Medulla oblongata (tissue), 1 donor: ENCODE results near the gene PCTP.

Experiments used
- DNase-seq: peaks from one replicate; pipeline ENCODE4 v3.0.0-alpha.2; 2015; ENCODE audit errors: extremely low spot score

Gene PCTP

DNA sequence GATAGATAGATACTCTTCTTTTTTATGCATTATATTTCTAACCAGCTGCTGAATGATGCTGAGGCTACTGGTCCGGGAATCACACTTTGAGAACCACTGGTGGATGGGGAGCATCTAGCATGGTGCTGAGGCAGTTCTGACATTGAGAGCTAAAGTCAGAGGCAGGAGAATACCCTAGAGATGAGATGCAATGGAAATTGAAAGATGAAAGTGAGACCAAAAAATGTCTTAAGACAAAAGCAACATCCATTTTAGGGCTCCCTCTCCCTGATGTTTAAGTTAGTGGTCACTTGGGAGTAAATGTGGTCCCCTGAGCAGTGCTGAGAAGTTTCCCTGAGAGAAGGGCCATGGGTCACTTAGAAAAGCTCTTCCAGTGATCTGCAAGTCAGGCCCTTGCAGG is 6.8 kb downstream of the PCTP start:
- DNase-seq: no peak

DNA sequence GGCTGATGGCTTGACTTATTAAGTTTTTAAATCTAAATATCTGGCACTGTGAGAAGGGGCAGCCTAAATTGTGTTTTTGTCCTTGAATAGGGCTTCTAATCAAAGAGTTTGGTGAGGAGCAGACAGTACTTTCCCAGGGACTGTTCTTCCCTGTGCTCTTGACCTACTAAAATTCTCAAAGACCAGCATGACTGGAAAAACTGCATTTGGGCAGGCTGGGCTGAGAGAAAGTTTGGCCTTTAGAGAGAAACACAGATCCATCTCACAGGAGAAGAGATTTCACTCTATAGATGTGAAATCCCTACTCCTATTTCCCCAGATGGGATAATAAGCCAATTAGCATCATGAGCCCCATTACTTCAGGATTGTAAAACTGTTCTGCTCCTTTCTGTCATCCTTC is 7.3 kb downstream of the PCTP start:
- DNase-seq: no peak

DNA sequence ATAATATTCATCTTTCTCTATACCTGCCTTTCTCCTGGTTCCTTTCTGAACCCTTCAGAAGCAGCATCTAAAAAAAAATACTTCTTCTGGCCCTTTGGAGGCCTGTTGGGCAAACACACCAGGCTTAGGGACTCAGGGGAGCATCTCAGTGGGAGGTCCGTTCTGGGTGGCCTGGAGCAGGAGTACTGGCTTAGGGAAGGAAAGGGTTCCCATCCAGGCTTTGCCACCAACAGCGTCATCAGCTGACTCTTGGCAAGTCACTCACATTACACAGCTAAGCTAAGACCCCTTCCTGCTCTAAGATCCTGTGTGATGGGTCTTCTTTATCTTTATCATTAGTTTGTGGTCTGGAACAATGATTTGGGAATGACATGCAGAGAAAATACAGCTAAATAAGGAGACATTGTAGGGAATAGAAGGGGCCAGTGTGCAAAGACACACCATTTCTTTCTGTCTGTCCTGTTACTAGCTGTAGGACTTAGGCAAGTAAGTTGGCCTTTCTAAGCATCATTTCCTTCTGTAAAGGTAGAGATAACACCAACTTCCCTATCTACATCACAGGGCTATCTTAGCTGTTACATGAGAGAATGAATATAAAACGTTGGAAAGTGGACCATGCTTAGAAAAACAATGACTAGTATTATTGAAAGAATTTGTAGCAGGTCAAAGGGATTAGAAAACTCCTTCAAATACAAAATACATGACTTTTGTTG is 9.9 kb downstream of the PCTP start:
- no peak for DNase-seq

DNA sequence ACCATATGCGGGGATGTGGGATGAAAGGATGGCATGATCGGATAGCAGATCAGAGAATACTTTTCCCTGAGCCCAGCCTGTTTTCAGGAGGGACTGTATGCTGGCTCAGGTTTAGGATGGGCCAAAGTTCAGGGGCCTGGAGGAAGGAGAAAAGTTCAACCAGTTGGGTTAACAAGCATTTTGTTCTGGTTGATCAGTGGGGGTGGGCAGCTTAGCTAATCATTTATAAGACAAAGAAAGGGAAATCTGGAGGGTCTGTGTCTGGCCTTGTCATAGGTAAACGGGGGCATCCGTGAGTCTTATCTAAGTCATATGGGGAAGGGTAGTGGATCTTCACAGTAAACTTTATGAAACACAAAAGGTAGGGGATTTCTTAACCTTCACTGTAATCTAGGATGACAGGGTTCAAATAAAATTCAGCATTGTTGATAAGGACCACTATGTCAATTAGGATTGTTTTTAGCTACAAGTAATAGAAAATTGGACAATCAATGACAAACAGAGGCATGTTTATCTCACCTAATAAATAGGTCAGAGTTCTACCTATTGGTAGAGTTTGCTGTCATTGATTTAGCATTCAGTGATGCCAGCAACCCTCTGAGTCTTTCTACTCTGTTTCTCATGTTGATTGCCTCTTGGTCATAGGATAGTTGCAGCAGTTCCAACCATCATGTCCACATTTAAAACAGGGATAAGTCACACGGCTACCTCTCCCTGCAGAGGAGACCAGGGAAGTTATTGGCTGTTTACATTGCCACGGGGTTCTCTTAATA is 11.4 kb downstream of the PCTP start:
- no peak for DNase-seq

DNA sequence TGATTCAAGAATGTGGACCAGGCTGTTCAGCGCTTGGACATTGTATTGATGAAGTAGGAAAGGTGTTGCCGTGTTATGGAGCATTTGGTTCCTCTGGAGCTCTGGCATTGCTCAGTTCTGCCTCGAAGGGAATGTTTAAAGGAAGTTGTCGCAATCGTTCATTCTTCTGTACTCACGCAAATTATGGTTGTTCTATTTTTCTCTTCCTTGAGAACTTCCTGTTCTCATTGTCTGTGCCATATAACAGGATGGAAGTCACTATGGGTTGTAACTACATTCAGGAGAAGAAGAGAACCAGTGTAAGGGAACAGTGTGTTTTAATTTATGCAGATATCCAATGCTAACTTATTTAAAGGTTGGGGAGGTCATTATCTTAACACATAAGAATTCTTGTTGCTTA is 13.0 kb downstream of the PCTP start:
- DNase-seq: no peak

DNA sequence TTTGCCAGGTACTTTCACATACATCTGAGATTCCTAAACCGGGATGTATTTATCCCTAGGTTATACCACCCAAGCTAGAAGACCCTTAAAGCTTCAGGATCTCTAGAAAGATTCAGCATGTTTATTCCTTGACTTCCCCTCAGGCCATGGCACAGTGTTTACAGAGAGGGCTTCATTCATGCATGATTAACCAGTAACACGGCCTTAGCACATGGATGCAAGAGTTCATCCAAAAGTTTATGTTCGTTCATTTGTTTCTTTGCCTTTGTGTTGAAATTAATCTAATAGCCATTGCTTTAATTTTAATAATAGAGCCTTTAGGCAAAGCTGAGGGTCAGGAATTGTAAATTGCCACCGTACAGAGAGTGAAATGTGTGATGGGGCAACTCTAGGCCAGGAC is 13.8 kb downstream of the PCTP start:
- DNase-seq: no peak

DNA sequence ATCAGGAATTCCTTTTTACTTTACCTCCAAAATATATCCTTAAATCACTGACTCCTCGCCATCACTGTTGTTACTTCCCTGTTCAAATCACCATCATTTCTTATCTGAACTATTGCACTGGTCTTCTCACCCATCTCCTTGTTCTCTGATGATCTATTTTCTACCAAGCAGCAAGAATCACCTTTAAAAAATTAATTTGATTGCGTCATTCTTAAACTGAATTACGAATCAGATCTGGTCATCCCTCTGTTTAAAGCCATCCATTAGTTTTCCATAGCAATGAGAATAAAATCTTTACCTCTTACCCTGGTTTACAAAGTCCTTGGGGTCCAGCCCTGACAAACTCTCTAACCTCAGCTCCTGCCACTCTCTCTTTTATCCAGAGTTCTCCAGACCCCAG is 14.6 kb downstream of the PCTP start:
- DNase-seq: no peak

DNA sequence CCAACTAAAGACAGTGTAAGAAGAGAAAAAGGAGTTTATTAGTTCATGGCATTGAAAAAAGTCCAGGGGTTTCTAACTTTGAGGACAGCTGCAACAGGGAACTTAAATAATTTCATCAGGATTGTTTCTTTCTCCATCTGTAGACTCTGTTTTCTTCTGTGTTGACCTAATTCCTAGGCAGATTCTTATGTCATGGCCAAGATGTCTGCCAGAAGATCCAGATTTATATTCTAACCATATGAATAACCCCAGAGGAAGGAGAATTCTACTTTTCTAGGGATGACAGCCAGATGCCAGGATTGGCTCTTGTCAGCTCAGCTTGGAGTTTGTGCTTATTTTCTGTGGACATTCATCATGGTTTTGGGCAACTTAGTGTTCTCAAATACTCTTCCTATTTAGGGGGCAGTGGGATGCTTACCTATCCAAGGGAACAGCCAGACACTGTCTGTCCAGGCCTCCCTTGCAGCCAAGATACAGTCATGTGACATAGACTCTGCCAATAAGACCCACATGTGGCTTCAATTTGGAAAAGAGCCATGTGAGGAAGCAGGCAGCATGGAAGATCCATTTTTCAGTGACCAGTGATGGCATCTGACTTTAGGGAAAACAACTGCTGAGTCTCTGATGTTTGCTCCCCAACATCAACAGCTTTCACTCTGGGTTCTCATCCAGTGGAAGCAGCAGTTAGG is 18.2 kb downstream of the PCTP start:
- peak; percentile 18 for DNase-seq

DNA sequence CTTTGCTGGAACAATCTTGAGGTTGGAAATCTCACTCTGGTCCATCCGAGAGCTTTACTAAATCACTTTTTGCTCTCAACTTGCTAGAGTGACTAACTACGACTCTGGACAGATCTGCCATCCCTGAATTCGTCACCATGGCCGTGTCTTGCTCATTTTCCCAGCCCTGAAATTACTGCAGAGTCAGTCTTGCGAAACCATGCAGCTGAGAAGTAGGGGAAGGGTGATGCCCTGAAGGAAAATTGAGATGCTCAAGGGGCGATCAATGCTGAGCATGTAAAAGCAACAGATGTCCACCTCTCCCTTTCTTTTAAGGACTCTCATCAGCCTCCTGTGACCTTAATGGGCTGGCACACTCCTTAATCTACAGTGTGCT is 18.8 kb downstream of the PCTP start:
- no peak for DNase-seq

DNA sequence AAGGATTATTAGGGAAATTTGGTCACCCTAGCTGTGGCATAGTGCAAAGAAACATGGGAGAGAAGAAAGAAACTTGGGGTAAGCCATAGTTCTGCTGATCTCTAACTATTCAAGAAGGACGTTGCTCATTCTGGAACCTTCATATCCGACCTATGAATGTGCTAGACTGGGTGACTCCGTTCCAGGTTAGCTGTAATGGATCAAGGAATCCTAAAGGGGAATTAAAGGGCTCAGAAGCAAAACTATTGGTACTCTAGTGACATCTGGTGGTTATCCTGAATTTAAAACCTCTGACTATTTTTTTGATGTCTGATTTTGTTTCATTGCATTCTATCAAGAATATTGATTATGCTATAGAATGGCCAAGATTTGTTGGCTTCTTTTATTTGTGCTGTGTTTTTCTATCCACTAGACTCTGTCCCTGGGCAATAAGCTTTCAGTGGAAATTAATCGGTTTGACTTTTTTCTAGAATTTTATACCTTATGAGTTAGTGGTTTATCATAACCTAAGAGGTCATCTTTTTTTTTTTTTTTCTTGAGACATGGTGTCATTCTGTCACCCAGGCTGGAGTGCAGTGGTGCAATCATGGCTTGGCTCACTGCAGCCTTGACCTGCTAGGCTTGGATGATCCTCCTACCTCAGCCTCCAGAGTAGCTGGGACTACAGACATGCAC is 19.5 kb downstream of the PCTP start:
- peak; percentile 61 for DNase-seq

DNA sequence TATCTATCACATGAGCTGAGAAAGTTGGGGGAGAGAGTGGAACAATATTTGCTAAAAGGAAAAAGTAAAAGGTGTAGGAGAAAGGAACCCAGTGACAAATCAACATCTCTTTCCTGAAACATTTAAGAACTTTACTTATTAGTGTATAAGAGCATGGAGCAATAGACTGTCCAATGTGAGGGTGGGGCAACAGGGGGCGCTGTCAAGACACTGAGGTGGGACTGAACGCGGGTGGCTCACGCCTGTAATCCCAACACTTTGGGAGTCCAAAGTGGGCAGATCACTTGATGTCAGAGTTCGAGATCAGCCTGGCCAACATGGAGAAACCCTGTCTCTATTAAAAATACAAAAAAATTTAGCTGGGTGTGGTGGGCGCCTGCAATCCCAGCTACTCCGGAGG is 21.2 kb downstream of the PCTP start:
- no peak for DNase-seq

DNA sequence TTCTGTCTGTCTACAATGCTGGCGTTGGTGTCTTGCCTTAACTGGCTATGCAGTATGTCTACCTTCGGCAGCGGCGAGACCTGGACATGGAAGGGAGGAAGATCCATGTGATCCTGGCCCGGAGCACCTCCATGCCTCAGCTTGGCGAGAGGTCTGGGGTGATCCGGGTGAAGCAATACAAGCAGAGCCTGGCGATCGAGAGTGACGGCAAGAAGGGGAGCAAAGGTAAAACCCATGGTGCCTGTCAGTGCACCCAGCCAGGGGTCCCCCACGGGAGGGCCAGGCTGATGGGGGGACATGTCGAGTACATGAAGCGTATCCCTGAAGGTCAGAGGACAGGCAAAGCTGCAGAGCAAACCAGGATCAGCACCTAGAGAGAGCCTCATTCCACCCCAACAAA is 22.8 kb downstream of the PCTP start:
- DNase-seq: no peak

DNA sequence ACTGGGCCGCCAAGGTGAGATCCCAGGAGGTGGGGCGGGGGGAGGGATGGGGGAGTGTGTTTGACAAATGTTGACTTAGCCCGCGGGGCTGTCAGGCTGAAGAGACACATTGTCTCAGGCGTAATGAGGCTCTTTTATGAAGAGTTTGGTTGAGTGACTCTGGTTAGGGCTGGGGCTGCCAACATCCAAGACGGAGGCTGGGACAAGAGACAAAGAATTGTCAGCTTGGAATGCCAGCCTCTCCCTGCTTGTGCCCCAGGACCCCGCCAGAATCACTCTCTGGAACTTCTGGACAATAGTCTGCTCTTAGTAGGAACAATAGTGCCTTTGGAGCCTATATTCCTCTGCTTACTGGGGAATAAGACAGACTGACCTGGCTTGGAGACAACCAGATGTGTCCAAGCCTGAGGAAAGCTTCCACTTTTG is 24.0 kb downstream of the PCTP start:
- DNase-seq: peak; percentile 48

DNA sequence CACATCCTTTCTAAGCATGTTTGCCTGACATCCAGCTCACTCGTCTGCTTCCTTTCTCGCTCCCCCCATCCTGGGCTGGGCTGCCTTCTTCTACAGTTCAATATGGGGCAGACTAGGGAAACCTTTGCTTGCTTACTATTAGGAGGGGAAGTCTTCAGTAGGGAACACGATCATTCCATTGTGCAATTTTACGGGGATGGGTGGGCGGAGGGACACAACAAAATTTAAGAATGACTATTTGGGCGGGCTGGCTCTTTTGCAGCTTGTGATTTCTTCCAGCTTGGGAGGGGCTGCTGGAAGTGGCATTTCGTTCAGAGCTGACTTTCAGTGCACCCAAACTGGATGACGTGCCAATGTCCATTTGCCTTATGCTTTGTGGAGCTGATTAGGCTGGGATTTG is 25.4 kb downstream of the PCTP start:
- DNase-seq: no peak

DNA sequence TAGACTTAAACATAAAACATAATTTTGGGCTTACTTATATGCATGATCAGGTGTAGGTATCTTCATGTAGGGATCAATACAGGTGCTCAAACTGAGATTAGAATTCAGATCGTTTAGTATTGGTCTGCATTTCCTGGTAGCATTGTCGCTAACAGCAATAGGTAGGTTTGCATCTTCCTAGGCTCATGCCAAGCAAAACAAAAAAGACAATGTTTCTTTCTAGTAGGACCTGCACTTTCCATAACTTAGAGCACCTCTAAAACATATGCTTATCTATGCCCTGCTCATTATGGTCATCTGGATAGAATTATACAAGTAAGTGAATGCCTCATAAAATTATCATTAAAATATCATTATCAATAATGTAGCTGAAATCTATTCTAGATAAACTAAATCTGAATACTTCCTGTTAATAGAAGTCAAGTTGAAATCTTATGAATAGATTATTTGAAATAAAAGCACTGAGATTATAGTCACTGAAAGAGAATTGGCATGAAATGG is 26.7 kb downstream of the PCTP start:
- no peak for DNase-seq

DNA sequence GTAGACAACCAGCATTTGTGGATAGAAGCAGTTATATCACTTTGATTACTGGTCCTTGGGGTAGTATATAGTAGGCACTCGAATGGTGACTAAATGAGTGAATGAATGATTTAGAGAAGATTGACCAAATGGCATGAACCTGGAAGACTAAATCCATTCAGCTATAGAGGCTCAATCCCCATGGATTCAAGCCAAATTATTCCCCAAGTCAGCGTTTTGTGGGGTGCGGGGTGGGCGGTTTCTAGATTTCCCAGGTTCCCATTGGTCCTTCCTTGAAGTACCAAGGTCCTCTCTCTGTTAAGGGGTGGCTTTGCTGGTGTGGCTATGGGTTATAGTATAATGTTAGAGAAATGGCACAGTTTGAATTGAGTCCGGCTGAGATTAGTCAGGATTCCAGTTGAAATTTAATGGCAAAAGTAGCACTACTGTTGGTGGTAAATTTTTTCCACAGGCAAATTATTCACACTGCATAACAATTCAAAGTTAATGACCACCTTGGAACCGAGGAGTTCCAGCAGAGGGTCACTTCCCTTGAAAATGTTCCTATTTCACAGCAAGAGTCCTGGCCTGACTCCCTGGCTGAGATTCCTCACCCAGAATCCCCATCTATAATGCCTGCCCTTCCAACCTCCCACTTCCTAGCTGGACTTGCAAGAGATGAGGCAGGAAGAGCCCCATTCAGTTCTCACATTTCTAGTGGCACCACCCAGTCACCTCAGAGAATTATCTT is 27.7 kb downstream of the PCTP start:
- no peak for DNase-seq

DNA sequence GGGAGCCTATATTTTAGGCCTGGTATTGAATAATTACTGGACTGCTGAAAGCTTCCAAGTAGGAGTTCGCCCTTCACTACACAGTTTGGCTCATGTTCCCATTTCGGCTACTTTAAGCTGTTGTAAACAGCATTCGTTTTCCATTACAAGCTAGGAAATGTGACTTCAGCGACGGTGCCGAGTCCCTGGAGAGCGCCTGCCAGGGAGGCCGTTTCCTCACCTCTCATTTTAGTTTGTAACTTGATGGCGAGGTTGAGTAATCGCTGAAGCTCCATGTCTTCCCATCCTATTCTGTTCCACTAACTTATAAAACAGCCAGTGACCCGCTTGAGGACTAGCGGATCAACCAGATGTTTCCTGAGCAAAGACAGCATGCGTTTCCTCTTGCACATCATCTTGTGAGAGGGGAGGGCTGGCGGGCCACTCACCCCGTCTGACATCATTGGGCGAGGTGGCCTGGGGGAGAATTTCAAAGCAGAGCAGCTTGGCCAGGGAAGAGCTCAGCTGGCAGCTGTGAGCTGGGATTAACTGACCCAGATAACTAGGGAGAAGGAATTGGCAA is 32.9 kb downstream of the PCTP start:
- no peak for DNase-seq

DNA sequence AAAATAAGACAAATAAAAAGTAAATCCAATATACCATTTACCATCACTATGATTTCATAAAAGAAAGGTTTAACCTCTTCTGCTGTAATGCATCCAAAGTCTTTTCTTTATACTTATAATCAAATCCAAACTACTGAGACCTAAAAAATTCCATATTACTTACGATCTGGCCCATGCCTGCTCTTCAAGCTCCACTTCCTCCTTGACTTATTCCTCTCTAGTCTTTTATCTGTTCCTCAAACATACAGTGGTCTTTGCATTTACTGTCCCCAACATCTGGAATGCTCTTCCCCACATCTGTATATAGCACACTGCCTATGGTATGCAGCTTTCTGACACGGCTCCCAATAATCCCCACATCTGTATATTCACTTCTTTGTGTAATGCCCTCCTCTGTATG is 33.8 kb downstream of the PCTP start:
- no peak for DNase-seq

DNA sequence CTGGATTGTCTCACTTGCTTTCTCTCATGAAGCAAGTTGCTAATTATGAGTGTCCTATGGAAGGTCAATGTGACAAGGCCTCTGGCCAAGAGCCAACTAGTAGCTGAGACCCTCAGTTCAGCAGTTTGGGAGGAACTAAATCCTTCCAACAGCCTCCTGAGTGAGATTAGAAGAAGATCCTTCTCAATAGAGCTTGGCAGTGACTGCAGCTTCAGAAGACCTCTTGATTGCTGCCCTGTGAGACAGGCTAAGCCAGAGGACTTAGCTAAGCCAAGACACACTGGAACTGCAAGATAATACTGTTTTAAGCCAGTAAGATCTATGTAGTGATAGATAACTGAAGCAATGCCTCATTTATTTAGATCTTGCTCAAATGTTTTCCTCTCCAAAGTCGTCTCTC is 34.3 kb downstream of the PCTP start:
- DNase-seq: no peak

DNA sequence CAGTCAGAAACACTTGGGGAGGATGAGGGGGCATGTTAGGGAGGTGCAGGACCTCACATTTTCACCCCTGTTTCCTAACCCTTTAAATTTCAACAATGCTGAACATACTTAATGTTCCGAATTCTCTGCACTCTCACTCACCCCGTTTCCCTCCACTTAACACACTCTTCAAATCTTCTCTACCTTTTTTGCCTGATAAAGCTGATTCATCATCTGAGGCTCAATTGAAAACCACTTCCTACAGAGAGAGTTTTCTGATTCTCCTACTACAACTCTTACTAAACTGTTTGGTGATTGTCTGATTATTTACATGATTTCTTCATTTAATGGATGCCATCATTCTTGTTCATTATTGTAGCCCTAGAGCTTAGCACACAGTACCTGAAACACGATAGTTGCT is 42.4 kb downstream of the PCTP start:
- DNase-seq: no peak
